GM12801 (cell line): ENCODE data around the gene MLH3.

Experiments used
- CTCF ChIP-seq: IDR thresholded peaks from one replicate; pipeline ENCODE4 v1.5.1; 2011; ENCODE audit warnings: control low read depth; ENCODE audit not compliant: insufficient read length; ENCODE audit errors: extremely low read depth

Gene MLH3

DNA sequence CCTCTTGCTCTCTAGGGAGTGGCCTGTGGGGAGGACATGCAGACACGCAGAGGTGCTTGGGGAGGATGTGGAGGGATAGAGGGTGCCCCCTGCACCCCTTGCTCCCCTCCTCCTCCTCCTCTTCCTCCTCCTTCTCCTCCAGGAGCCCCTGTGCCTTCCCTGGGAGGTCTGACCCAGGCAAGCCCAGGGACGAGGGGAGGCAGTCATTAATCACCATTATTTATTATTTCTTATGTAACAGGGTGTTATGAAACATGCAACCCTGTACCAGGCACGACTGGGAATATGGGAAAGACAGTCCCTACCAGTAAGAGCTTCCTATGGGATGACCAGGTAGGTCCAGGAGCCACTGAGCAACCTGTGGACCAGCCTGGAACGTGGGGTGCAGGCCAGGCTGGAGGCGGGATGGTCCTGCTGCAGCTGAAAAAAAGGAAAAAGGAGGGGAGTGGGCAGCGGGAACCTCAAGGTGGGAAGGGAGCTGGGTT lies 73.3 kb downstream of the MLH3 start:
- TF ChIP-seq CTCF: no peak

DNA sequence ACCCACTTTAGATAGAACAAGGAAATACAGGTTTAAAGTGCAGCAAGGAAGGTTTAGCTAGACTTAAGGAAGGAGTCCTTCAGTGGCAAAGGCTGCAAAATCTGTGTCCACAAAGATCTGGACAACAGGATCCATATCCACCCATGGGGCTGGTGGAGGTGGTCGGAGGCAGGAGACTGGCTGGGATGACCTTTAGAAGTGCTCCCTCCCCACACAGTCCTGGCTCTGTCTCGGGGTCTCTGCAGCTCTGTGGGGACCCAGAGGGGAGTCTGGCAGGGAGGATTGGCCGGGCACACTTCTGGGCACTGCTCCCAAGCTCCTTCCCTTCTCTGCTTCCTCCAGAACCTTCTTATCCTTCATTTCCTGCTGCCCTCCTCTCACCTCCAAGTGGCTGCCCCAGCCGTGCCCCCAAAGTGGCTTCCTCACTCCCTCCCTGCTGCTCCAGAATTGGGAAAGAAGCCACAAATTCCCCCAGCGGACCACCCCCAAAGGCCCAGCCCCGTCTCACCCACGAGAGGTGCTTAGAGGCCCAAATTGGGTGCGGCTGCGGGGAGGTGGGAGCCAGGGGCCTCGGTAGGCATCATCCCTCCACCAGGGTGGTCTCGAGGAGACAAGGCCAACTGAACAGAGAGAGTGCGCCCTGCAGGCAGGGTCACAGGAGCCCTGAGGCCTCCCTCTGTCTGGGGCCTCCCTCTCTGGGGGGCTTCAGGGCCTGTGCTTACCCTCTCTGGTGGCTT lies 73.9 kb downstream of the MLH3 start:
- TF ChIP-seq CTCF: no peak

DNA sequence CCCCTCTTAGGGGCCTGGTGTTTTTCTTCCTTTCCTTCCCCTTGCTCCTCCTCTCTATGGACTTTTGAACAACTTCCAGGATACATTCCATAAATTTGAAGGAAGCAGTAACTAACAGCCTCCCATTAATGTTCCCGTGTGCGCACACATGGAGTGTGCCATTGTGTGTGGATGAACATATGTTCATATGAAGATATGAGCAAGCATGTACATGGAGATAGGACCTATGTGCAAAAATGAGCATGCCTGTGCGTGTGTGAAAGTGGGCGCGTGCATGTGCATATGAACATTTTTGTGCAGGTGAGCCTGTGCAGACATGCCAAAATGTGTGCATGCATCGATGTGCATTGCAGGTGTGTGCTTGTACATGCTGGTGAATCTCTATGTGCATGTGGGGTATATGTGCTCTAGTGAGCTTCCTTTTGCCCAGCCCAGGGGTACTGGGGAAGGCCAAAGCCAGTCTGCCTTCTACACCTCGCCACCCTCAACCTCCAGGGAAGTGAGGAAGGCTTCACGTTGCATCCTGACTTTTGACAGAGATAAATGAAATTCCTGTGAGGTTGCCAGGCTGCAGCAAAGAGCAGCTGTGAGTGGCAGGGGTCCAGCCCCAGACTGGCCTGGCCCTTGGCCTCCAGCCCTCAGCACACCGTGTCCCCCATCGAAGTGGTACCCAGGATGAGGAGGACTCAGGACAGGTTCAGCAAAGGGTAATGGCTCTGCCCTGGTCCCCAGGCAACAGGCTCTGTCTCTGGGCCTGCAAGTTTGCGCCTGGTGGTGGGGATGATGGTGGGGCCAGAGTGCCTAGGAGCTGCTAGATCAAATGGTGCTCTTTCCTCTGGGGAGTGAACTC lies 74.8 kb downstream of the MLH3 start:
- TF ChIP-seq CTCF: no peak

DNA sequence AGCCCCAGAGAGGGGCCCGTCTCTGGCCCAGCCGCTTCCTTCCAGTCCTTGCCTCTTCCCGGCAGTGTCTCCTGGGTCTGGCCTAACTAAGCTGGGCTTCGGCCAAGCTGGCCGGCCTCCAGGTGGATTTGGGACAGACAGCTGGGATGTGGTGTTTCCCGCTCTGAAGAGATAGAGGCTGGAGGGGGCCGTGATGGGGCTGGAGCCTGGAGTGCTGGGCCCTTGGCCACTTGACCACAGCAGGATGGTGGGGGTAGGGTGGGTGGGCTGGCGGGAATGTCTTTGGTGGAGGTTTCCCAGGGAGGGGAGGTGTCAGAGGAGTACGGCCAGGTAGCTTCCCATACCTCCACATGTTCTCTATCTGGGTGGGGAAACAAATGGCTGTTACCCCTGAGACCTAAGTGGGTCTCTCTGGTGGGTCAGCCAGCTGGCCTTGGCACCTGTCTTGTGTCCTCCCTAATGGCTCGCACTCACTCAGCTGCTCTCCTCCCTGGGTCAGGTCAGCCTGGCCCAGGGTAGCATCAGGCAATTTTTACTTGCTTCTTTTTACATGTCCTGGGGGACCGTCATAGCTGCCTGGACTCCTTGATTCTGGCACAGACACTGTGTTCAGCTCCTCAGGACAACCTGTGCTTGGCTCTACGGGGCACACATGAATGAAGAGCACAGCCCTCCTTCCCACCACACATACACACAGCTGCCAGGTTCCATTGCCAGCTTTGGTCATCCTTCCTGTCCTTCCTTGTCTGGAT lies 76.0 kb downstream of the MLH3 start:
- TF ChIP-seq CTCF: no peak

GRCh38 chr14:74974364-74975058 lies 76.8 kb downstream of the MLH3 start:
- no peak for TF ChIP-seq CTCF

DNA sequence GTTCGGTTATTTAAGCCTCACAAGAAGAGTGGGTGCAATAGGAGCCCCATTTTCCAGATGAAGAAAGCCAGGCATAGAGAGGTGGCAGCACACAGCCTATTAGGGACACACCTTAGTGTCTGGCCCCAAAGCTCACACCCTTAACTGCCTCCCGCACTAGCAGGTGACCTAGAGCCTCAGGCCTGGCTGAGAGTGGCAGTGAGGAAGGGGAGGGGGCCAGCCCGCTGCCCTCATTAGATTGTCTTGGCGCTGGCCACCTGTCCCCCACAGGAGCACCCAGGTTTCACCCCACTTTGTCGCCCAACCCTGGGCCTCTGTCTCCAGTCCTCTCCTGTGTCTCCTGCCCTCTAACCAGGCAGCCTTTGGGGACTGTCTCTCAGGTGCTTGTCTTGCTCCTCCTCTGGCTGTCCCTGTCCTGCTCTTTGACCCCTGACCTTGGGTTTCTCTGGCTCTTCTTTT lies 77.3 kb downstream of the MLH3 start:
- no peak for TF ChIP-seq CTCF
